HG03103 (cell line): ENCODE measurements around the gene DBF4B.

ENCODE experiments used
- ATAC-seq: cut with Tn5 transposase; IDR thresholded peaks from one replicate; pipeline ENCODE4 v1.9.1; 2021; ENCODE audit warnings: low read depth; ENCODE audit not compliant: unreplicated experiment

Gene DBF4B

GRCh38 chr17:44794851-44795413, 86.5 kb downstream of the DBF4B start:
- ATAC-seq = no peak

- no peak for ATAC-seq
These were observed 87.0 kb downstream of the DBF4B start for GRCh38 chr17:44795421-44795820.

- no peak for ATAC-seq
These were observed 87.5 kb downstream of the DBF4B start for GRCh38 chr17:44795928-44796327.

- no peak for ATAC-seq
These were observed 88.3 kb downstream of the DBF4B start for GRCh38 chr17:44796731-44797130.

- ATAC-seq = no peak
These were observed 89.3 kb downstream of the DBF4B start for GRCh38 chr17:44797802-44798201.

- no peak for ATAC-seq
These were observed 89.9 kb downstream of the DBF4B start for GRCh38 chr17:44798356-44798755.
